Neural progenitor cell (in vitro differentiated cells): ENCODE measurements around the gene PHKG1. TPM values are rescaled to one million over a fixed set of nuclear protein-coding genes. Genes with fewer than 3 reads are reported as not detected.
A peak's percentile ranks its signal among the peaks of the same experiment; 100 is the strongest.
"Not testable (repeated sequence)": the region's sequence is repeated elsewhere in the genome, so short reads cannot be mapped to it uniquely, and the experiment has no call there.

Experiments
- DNase-seq: peaks from one replicate; pipeline ENCODE4 v3.0.0-alpha.2; 2016; ENCODE audit warnings: low spot score
- H2AFZ ChIP-seq: fragments of 200-600 bp; sonication (generic); replicated peaks from 2 replicates; pipeline ENCODE4 v1.6.1; 2016; ENCODE audit warnings: antibody characterized with exemption
- H3F3A ChIP-seq: fragments of 200-600 bp; sonication (generic); 2 replicates; pipeline ENCODE4 v1.6.1; 2016; ENCODE audit warnings: antibody characterized with exemption, low read depth
- H3K27ac ChIP-seq: fragments of 200-600 bp; sonication (generic); 2 replicates; pipeline ENCODE4 v1.5.1; 2016; ENCODE audit warnings: mild to moderate bottlenecking
- H3K27me3 ChIP-seq: fragments of 200-600 bp; sonication (generic); 2 replicates; pipeline ENCODE4 v1.6.1; 2016; ENCODE audit warnings: mild to moderate bottlenecking, moderate library complexity
- H3K36me3 ChIP-seq: fragments of 200-600 bp; sonication (generic); 2 replicates; pipeline ENCODE4 v1.5.1; 2016
- H3K4me1 ChIP-seq: fragments of 200-600 bp; sonication (generic); 2 replicates; pipeline ENCODE4 v1.6.1; 2016; ENCODE audit warnings: mixed run types
- H3K4me2 ChIP-seq: fragments of 200-600 bp; sonication (generic); 2 replicates; pipeline ENCODE4 v1.6.1; 2016
- H3K4me3 ChIP-seq: fragments of 200-600 bp; sonication (generic); 2 replicates; pipeline ENCODE4 v1.5.1; 2016
- H3K79me2 ChIP-seq: fragments of 200-600 bp; sonication (generic); 2 replicates; pipeline ENCODE4 v1.6.1; 2016; ENCODE audit warnings: low read depth
- H3K9ac ChIP-seq: fragments of 200-600 bp; sonication (generic); 2 replicates; pipeline ENCODE4 v1.6.1; 2016
- H3K9me3 ChIP-seq: fragments of 200-600 bp; sonication (generic); 2 replicates; pipeline ENCODE4 v1.5.1; 2016; ENCODE audit warnings: low read depth
- H4K20me1 ChIP-seq: fragments of 200-600 bp; sonication (generic); 2 replicates; pipeline ENCODE4 v1.6.1; 2016; ENCODE audit warnings: low read depth
- H3K27ac Mint-ChIP-seq: 3 replicates; pipeline ENCODE4 v1.8.0; 2021; ENCODE audit warnings: mixed read lengths
- H3K27me3 Mint-ChIP-seq: 2 replicates; pipeline ENCODE4 v1.8.0; 2022; ENCODE audit warnings: low read depth, mild to moderate bottlenecking, inconsistent platforms, moderate library complexity, mixed read lengths; ENCODE audit not compliant: insufficient read depth
- H3K36me3 Mint-ChIP-seq: 3 replicates; pipeline ENCODE4 v1.8.0; 2021; ENCODE audit warnings: mixed read lengths
- H3K4me1 Mint-ChIP-seq: 3 replicates; pipeline ENCODE4 v1.8.0; 2021; ENCODE audit warnings: mixed read lengths
- H3K4me3 Mint-ChIP-seq: 3 replicates; pipeline ENCODE4 v1.8.0; 2021; ENCODE audit warnings: mild to moderate bottlenecking, moderate library complexity, mixed read lengths
- H3K9me3 Mint-ChIP-seq: 3 replicates; pipeline ENCODE4 v1.8.0; 2020; ENCODE audit warnings: mixed read lengths
- CTCF ChIP-seq: fragments of 200-600 bp; sonication (generic); IDR thresholded peaks from 2 replicates; pipeline ENCODE4 v1.5.1; 2017; ENCODE audit warnings: antibody characterized with exemption, mild to moderate bottlenecking
- EZH2 ChIP-seq: fragments of 200-600 bp; sonication (generic); IDR thresholded peaks from 2 replicates; pipeline ENCODE4 v1.6.1; 2017; ENCODE audit warnings: antibody characterized with exemption, mild to moderate bottlenecking, moderate library complexity
- EZH2phosphoT487 ChIP-seq: fragments of 200-600 bp; sonication (generic); IDR thresholded peaks from 2 replicates; pipeline ENCODE4 v1.6.1; 2017; ENCODE audit warnings: antibody characterized with exemption
- small RNA-seq: library from RNA; depleted of rRNA; stranded (forward); fragments of <200 nt; gene quantifications from one replicate; pipeline ENCODE3, GENCODE V24; 2015
- total RNA-seq: library from RNA; depleted of rRNA; stranded (reverse); fragments of >200 nt; gene quantifications from 2 replicates; pipeline ENCODE4 v1.2.3, GENCODE V29; 2015; ENCODE audit warnings: low replicate concordance

The PHKG1 gene
- total RNA-seq, 1 donor from 2014 or later: not detected

GRCh38 chr7:56031556-56031955, 61.2 kb downstream of the PHKG1 start:
- H3K4me3 ChIP-seq, H3K4me1 Mint-ChIP-seq, H3K27ac Mint-ChIP-seq, DNase-seq, H3K9me3 Mint-ChIP-seq, H3K27ac ChIP-seq, H3K4me3 Mint-ChIP-seq, H3K4me1 ChIP-seq, H3K27me3 ChIP-seq, H3K36me3 ChIP-seq, H3K27me3 Mint-ChIP-seq, H3K9ac ChIP-seq, H2AFZ ChIP-seq, H3K4me2 ChIP-seq, H3K9me3 ChIP-seq, H4K20me1 ChIP-seq: not testable (repeated sequence)
- H3F3A ChIP-seq: peaks cover 21% of the 10 kb centered on the region
- H3K36me3 Mint-ChIP-seq: peaks cover 11% of the 10 kb centered on the region
- H3K79me2 ChIP-seq: peaks cover 15% of the 10 kb centered on the region

- H3K79me2 ChIP-seq: peaks cover 15% of the 10 kb centered on the region
- Mint-ChIP-seq H3K4me1 (peaks cover 4% of the 10 kb centered on the region), H3K27ac (no peak overlapping the region), H3K4me3 (no peak overlapping the region), H3K9me3 (no peaks in the 10 kb centered on the region), H3K27me3 (peaks cover 2% of the 10 kb centered on the region), H3K36me3 (peaks cover 14% of the 10 kb centered on the region)
- H3K27me3 ChIP-seq: no peaks in the 10 kb centered on the region
- peaks cover 6% of the 10 kb centered on the region for H3K4me1 ChIP-seq
- no peak overlapping the region for H2AFZ ChIP-seq
- no peaks in the 10 kb centered on the region for H3K36me3 ChIP-seq
- peaks cover 21% of the 10 kb centered on the region for H3F3A ChIP-seq
- DNase-seq: no peak
- TF ChIP-seq EZH2phosphoT487 (no peak), CTCF (no peak), EZH2 (no peak)
- no peaks in the 10 kb centered on the region for H4K20me1 ChIP-seq
- no peak overlapping the region for H3K4me3 ChIP-seq
- H3K9ac ChIP-seq: no peak overlapping the region
- H3K27ac ChIP-seq: no peak overlapping the region
- H3K4me2 ChIP-seq: no peak overlapping the region
- H3K9me3 ChIP-seq: no peaks in the 10 kb centered on the region
These were observed 62.4 kb downstream of the PHKG1 start for GRCh38 chr7:56030340-56030739.

Small RNAs within 50 kb of the gene (small RNA-seq; reads per million reads assigned to genes)
- gene SNORA15 (0.11 reads per million), gene SNORA22B (0.84 reads per million, percentile 74 among the genes with 10 or more reads in this experiment)

Other genes with a start within 250 kb of the PHKG1 start
- not detected in 2 replicates for gene SEPTIN14, start 230.2 kb downstream of the PHKG1 start, total RNA-seq
- gene ZNF713, start 205.5 kb downstream of the PHKG1 start, total RNA-seq: 4.6 and 7.4 TPM in 2 replicates
- 9.8 and 15.3 TPM in 2 replicates for gene MRPS17, start 141.1 kb downstream of the PHKG1 start, total RNA-seq
- 69.0 and 80.6 TPM in 2 replicates for gene NIPSNAP2, start 128.4 kb downstream of the PHKG1 start, total RNA-seq
- 54.9 and 72.2 TPM in 2 replicates for gene PSPH, start 41.5 kb downstream of the PHKG1 start, total RNA-seq
- 255 and 349 TPM in 2 replicates for gene CCT6A, start 41.2 kb downstream of the PHKG1 start, total RNA-seq
- 76.1 and 109 TPM in 2 replicates for gene SUMF2, start 28.7 kb downstream of the PHKG1 start, total RNA-seq
- 64.1 and 70.5 TPM in 2 replicates for gene CHCHD2, start 13.5 kb upstream of the PHKG1 start, total RNA-seq
- not detected in 2 replicates for gene NUPR2, start 23.5 kb upstream of the PHKG1 start, total RNA-seq